Progenitor cell of endocrine pancreas (in vitro differentiated cells): ENCODE data around the gene SMYD5. TPM values are rescaled to one million over a fixed set of nuclear protein-coding genes. Genes with fewer than 3 reads are reported as not detected.

ENCODE experiments used
- DNase-seq: peaks from one replicate; pipeline ENCODE4 v3.0.0; 2021; ENCODE audit warnings: low spot score; ENCODE audit not compliant: unreplicated experiment
- H3K27ac Mint-ChIP-seq: 2 replicates; pipeline ENCODE4 v1.8.0; 2021; ENCODE audit warnings: mild to moderate bottlenecking, moderate library complexity, mixed read lengths
- H3K27me3 Mint-ChIP-seq: 2 replicates; pipeline ENCODE4 v1.8.0; 2021; ENCODE audit warnings: mixed read lengths
- H3K36me3 Mint-ChIP-seq: 2 replicates; pipeline ENCODE4 v1.8.0; 2022; ENCODE audit warnings: mixed read lengths; ENCODE audit not compliant: insufficient read depth
- H3K4me1 Mint-ChIP-seq: 2 replicates; pipeline ENCODE4 v1.8.0; 2021; ENCODE audit warnings: low read depth, mixed read lengths
- H3K4me3 Mint-ChIP-seq: 2 replicates; pipeline ENCODE4 v1.8.0; 2021; ENCODE audit warnings: low read depth, mild to moderate bottlenecking, moderate library complexity, mixed read lengths
- H3K9me3 Mint-ChIP-seq: 2 replicates; pipeline ENCODE4 v1.8.0; 2021; ENCODE audit warnings: low read depth, mixed read lengths
- CTCF ChIP-seq: fragments of 200-600 bp; sonication (generic); IDR thresholded peaks from one replicate; pipeline ENCODE4 v1.5.0; 2021; ENCODE audit warnings: antibody characterized with exemption, mild to moderate bottlenecking; ENCODE audit not compliant: unreplicated experiment
- total RNA-seq: library from RNA; stranded (reverse); gene quantifications from 2 replicates; pipeline ENCODE4 v1.2.1, GENCODE V29; 2021

The SMYD5 gene
- total RNA-seq, 1 donor from 2014 or later = 30.2 TPM

- no peaks in the 10 kb centered on the region for H3K9me3 Mint-ChIP-seq
- H3K27ac Mint-ChIP-seq = no peak overlapping the region
- H3K36me3 Mint-ChIP-seq = no peaks in the 10 kb centered on the region
- no peak for TF ChIP-seq CTCF
- H3K4me1 Mint-ChIP-seq = peaks cover 3% of the 10 kb centered on the region
- H3K27me3 Mint-ChIP-seq = peaks cover 22% of the 10 kb centered on the region
- DNase-seq = no peak
- no peak overlapping the region for H3K4me3 Mint-ChIP-seq
Observed at GRCh38 chr2:73263540-73264331, 49.7 kb downstream of the SMYD5 start.

GRCh38 chr2:73264332-73264606 is 50.2 kb downstream of the SMYD5 start:
- Mint-ChIP-seq H3K9me3 (no peaks in the 10 kb centered on the region), H3K4me3 (no peak overlapping the region), H3K4me1 (peaks cover 3% of the 10 kb centered on the region), H3K27ac (no peak overlapping the region), H3K36me3 (no peaks in the 10 kb centered on the region), H3K27me3 (peaks cover 23% of the 10 kb centered on the region)
- TF ChIP-seq CTCF = no peak
- DNase-seq = no peak

DNA sequence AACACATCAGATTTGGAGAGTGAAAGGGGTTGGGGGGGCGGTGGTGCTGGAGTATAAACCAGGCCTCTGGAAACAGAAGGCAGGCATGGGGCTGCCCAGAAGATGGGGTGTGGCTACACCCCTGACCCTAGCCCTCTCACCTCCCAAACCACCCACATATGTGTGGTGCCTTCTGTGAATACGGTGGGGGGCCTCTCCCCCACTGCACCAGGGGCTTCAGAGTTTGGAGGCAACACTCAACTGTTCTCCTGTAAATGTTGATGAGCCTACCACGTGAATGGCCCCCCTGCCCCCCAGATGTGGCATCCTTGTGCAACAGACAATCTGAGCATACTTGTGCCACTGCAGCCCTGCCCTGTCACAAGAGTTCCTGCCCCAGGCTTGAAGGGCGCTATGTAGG is 50.7 kb downstream of the SMYD5 start:
- Mint-ChIP-seq H3K36me3 (no peaks in the 10 kb centered on the region), H3K9me3 (no peaks in the 10 kb centered on the region), H3K4me3 (no peak overlapping the region), H3K4me1 (peaks cover 3% of the 10 kb centered on the region), H3K27me3 (peaks cover 26% of the 10 kb centered on the region), H3K27ac (no peak overlapping the region)
- DNase-seq = no peak
- no peak for TF ChIP-seq CTCF

DNA sequence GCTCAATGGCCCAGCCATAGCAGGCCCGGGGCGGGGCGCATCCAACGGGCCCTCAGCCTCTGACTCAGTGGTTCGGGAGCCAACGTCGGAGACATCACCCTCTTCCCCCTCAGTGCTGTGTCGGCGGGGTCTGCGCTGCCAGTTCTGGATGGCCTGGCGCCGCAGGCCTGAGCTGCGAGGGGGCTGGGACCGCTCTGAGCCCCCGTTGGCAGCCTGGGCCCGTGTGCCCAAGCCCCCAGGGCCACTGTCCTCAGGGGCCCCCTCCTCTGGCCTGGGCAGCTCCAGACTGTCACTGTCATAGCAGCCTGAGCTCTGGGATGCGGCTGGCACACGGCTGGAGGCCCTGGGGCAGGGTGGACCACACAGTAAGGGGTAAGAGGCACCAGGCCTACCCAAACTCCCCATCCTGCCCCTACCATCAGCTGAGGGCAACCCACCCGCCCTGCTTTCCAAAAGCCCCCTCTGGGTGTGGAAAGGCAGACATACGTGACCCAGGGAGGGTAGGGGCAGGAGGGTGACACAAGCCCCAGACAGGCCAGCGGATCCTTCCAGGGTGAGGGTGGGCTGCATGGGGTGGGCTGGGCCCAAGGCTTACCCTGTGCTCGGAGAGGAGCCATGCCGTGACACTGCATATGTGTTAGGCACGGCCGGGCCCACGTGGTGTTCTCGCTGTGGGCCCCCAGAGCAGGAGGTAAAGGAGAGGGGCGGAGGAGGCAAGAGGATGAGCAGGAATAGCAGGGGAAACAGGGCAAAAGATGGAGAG is 51.4 kb downstream of the SMYD5 start:
- H3K9me3 Mint-ChIP-seq = no peaks in the 10 kb centered on the region
- no peak overlapping the region for H3K27ac Mint-ChIP-seq
- DNase-seq = no peak
- no peak overlapping the region for H3K4me3 Mint-ChIP-seq
- no peak for TF ChIP-seq CTCF
- peaks cover 3% of the 10 kb centered on the region for H3K4me1 Mint-ChIP-seq
- H3K36me3 Mint-ChIP-seq = no peaks in the 10 kb centered on the region
- H3K27me3 Mint-ChIP-seq = peaks cover 33% of the 10 kb centered on the region

DNA sequence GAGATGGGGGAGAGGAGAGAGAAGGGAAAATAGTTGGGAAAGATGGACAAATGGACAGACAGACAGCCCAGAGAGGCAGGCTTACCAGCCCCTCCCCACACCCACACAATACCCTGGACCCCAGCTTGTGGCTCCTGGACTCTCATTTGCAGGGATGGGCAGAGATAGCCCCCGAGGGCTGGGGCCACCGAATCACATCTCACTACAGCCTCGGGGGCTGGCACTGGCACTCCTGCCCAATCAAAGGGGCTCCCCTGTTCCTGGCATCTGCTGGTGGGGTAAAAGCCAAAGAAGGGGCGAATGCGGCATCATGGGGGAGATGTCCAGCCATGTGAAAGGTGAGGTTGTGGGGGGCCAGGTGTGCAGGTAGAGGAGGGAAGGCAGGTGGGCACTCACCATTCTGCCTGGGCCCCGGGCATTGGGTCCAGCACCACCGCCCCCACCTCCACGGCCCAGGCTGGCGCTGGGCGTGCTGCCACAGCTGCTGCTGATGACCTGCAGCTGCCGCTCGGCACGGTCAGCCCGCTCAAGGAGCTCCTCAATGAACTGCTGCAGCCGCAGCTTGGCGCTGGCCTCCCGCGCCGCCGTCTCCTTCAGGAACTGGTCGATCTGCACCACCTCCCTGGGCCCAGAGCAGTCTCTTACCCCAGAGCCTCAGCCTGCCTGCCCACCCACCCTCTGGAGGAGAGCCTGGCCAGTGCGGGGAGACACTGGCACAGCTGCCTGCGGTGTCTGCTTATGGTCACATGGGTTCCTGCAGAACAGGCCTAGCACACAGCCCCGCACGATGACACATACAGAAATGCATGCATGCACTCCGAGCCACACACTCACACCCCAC is 52.2 kb downstream of the SMYD5 start:
- H3K4me3 Mint-ChIP-seq = no peak overlapping the region
- H3K27me3 Mint-ChIP-seq = peaks cover 40% of the 10 kb centered on the region
- no peaks in the 10 kb centered on the region for H3K36me3 Mint-ChIP-seq
- DNase-seq = no peak
- H3K4me1 Mint-ChIP-seq = peaks cover 3% of the 10 kb centered on the region
- TF ChIP-seq CTCF = no peak
- H3K27ac Mint-ChIP-seq = no peak overlapping the region
- H3K9me3 Mint-ChIP-seq = no peaks in the 10 kb centered on the region
